Naive thymus-derived CD4-positive, alpha-beta T cell (primary cell): Measurements from ENCODE around the gene CTDSP2. TPM values are rescaled to one million over a fixed set of nuclear protein-coding genes. Genes with fewer than 3 reads are reported as not detected.
A peak's percentile ranks its signal among the peaks of the same experiment; 100 is the strongest.
"Not testable (repeated sequence)": the region's sequence is repeated elsewhere in the genome, so short reads cannot be mapped to it uniquely, and the experiment has no call there.

Experiments
- ATAC-seq: fragments of 150-1000 bp; cut with Tn5 transposase; 2 replicates; pipeline ENCODE4 v1.10.0; 2021; ENCODE audit warnings: mild to moderate bottlenecking, moderate library complexity
- CTCF ChIA-PET: fragments of 350-600 bp; sonication (Branson Sonifier 250); formaldehyde crosslinking; loops from one replicate; lab custom pipeline; 2021; ENCODE audit warnings: antibody characterized with exemption; lab: Charles Lee
- POLR2A ChIA-PET: fragments of 350-600 bp; sonication (Branson Sonifier 250); formaldehyde crosslinking; loops from one replicate; lab custom pipeline; 2021; ENCODE audit warnings: antibody characterized with exemption, inconsistent platforms; lab: Charles Lee
- DNase-seq, 9 donors: peaks; one replicate each; pipeline versions ENCODE4 v3.0.0 to v3.0.0-alpha.2; 2020 to 2022; ENCODE audit warnings: mixed read lengths in 1 of 9
- H3K27ac ChIP-seq: one replicate; pipeline ENCODE4 v1.7.0; 2013; ENCODE audit warnings: mild to moderate bottlenecking, low read depth, low read length, moderate library complexity
- H3K27me3 ChIP-seq, 2 donors: one replicate each; pipeline ENCODE4 v1.7.0; 2013; ENCODE audit warnings: low read length in 2 of 2, mild to moderate bottlenecking in 2 of 2, moderate library complexity in 2 of 2; ENCODE audit not compliant: control insufficient read depth in 2 of 2, insufficient read depth in 2 of 2
- H3K36me3 ChIP-seq, 3 experiments: 1 replicate in 2 of 3; 2 replicates in 1 of 3; pipeline ENCODE4 v1.7.0; 2013; ENCODE audit warnings: low read length in 3 of 3, mild to moderate bottlenecking in 3 of 3, moderate library complexity in 1 of 3; ENCODE audit not compliant: insufficient read depth in 3 of 3, control insufficient read depth in 2 of 3
- H3K4me1 ChIP-seq, 2 donors: one replicate each; pipeline ENCODE4 v1.7.0; 2013; ENCODE audit warnings: low read length in 2 of 2, mild to moderate bottlenecking in 2 of 2, moderate library complexity in 1 of 2; ENCODE audit not compliant: control insufficient read depth in 2 of 2, insufficient read depth in 2 of 2
- H3K4me3 ChIP-seq: 2 replicates; pipeline ENCODE4 v1.7.0; 2013; ENCODE audit warnings: mild to moderate bottlenecking, low read length
- H3K9me3 ChIP-seq, 3 experiments: 1 replicate in 2 of 3; 2 replicates in 1 of 3; pipeline ENCODE4 v1.7.0; 2013; ENCODE audit warnings: low read length in 3 of 3; ENCODE audit not compliant: control insufficient read depth in 2 of 3
- H3K27ac Mint-ChIP-seq, 9 donors: one replicate each; pipeline ENCODE4 v1.8.0; 2020 to 2022; ENCODE audit warnings: mixed read lengths in 9 of 9, mild to moderate bottlenecking in 8 of 9, moderate library complexity in 5 of 9, inconsistent platforms in 2 of 9
- H3K27me3 Mint-ChIP-seq, 5 donors: one replicate each; pipeline ENCODE4 v1.8.0; 2021 to 2022; ENCODE audit warnings: mixed read lengths in 5 of 5, mild to moderate bottlenecking in 1 of 5
- H3K36me3 Mint-ChIP-seq, 5 donors: one replicate each; pipeline ENCODE4 v1.8.0; 2020 to 2022; ENCODE audit warnings: mixed read lengths in 5 of 5, mild to moderate bottlenecking in 3 of 5, inconsistent platforms in 1 of 5
- H3K4me1 Mint-ChIP-seq, 7 donors: one replicate each; pipeline ENCODE4 v1.8.0; 2020 to 2022; ENCODE audit warnings: mixed read lengths in 7 of 7, mild to moderate bottlenecking in 3 of 7, inconsistent platforms in 1 of 7
- H3K4me3 Mint-ChIP-seq, 10 donors: one replicate each; pipeline ENCODE4 v1.8.0; 2020 to 2022; ENCODE audit warnings: mild to moderate bottlenecking in 10 of 10, mixed read lengths in 10 of 10, moderate library complexity in 6 of 10, inconsistent platforms in 2 of 10
- H3K9me3 Mint-ChIP-seq, 11 donors: one replicate each; pipeline ENCODE4 v1.8.0; 2020 to 2022; ENCODE audit warnings: mixed read lengths in 11 of 11, mild to moderate bottlenecking in 4 of 11, inconsistent platforms in 1 of 11, moderate library complexity in 1 of 11
- intact Hi-C, 2 donors: fragments of 100-400 bp; cut with micrococcal nuclease; formaldehyde crosslinking; loops; one replicate each; pipeline ENCODE4 v1.15.1; 2023
- polyA plus RNA-seq, 2 donors: library from polyadenylated mRNA; unstranded; fragments of 300-500 nt; fragmentation: Illumina TruSeq; gene quantifications; one replicate each; pipeline ENCODE4 v1.2.3, GENCODE V29; 2021
- total RNA-seq, 6 experiments: library from RNA in 5 of 6; stranded (reverse) in 5 of 6; gene quantifications; 1 replicate in 5 of 6; 2 replicates in 1 of 6; pipeline ENCODE4 v1.2.3 and lab custom pipeline; 2021 to 2026

The CTDSP2 gene
- total and polyA plus RNA-seq, 7 experiments from 2014 or later, result 86.9 to 295 (median 130) TPM

DNA sequence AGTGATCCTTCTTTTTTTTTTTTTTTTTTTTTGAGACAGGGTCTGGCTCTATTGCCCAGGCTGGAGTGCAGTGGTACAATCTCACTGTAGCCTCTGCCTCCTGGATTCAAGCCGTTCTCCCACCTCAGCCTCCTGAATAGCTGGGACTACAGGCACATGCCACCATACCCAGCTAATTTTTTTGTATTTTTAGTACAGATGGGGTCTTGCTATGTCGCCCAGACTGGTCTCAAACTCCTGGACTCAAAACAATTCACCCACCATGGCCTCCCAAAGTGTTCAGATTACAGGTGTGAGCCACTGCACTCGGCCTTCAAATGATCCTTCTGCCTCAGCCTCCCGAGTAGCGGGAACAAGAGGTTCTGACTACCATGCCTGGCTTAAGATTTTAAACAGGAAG, 14.4 kb upstream of the CTDSP2 start:
- H3K36me3 ChIP-seq, H3K27ac Mint-ChIP-seq, H3K9me3 Mint-ChIP-seq, H3K27me3 ChIP-seq, H3K4me3 ChIP-seq, H3K4me1 ChIP-seq, intact Hi-C loops, ATAC-seq, DNase-seq, H3K9me3 ChIP-seq, H3K4me3 Mint-ChIP-seq, H3K4me1 Mint-ChIP-seq, H3K36me3 Mint-ChIP-seq, H3K27ac ChIP-seq: not testable (repeated sequence)
- ChIA-PET POLR2A (interaction anchor here (0.7 to 1.5 kb wide), 2 partner anchors 18 to 30 kb away, joined by 3 to 5 read pairs; no protein-coding TSS in a partner anchor), CTCF (interaction anchor here (2.0 kb wide), 1 partner anchor 34 kb away, joined by 9 read pairs; no protein-coding TSS in a partner anchor)
- H3K27me3 Mint-ChIP-seq, result peaks cover 6 to 51% (median 19%) of the 10 kb centered on the region in 5 donors

DNA sequence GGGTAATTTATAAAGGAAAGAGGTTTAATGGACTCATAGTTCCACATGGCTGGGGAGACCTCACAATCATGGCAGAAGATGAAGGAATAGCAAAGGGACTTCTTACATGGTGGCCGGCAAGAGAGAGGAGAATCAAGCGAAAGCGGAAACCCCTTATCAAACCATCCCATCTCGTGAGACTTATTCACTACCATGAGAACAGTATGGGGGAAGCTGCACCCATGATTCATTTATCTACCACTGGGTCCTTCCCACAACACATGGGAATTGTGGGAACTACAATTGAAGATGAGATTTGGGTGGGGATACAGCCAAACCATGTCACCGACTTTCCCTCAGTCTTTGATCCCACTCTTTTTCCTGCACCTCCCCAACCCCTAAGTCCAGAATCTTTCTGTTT, 12.6 kb upstream of the CTDSP2 start:
- no peaks in the 10 kb centered on the region for H3K36me3 ChIP-seq
- DNase-seq (no peak), ATAC-seq (no peak)
- peaks cover 0 to 5% (median 0%) of the 10 kb centered on the region in 3 experiments for H3K9me3 ChIP-seq
- Mint-ChIP-seq H3K27ac (no peak overlapping the region), H3K27me3 (peaks cover 3 to 55% (median 15%) of the 10 kb centered on the region in 5 donors), H3K4me3 (no peak overlapping the region), H3K4me1 (peaks cover 0 to 2% (median 0%) of the 10 kb centered on the region in 7 donors), H3K9me3 (peaks cover 0 to 7% (median 0%) of the 10 kb centered on the region in 11 donors), H3K36me3 (peaks cover 0 to 7% (median 0%) of the 10 kb centered on the region in 5 donors)
- intact Hi-C loops, result no loop called here
- H3K4me1 ChIP-seq, result no peaks in the 10 kb centered on the region
- H3K27me3 ChIP-seq, result no peaks in the 10 kb centered on the region
- no peak overlapping the region for H3K4me3 ChIP-seq
- ChIA-PET POLR2A (no interaction called here), CTCF (no interaction called here)
- no peak overlapping the region for H3K27ac ChIP-seq

DNA sequence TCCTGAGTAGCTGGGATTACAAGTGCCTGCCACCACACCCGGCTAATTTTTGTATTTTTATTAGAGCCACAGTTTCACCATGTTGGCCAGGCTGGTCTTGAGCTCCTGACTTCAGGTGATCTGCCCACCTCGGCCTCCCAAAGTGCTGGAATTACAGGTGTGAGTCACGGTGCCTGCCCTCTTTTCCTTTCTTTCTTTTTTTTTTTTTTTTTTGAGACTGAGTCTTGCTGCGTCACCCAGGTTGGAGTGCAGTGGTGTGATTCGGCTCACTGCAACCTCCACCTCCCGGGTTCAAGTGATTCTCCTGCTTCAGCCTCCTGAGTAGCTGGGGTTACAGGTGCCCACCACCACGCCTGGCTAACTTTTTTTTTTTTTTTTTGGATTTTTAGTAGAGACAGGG, 11.6 kb upstream of the CTDSP2 start:
- DNase-seq, H3K27ac Mint-ChIP-seq, POLR2A ChIA-PET, intact Hi-C loops, H3K36me3 Mint-ChIP-seq, H3K27ac ChIP-seq, H3K4me3 ChIP-seq, H3K4me3 Mint-ChIP-seq, H3K4me1 ChIP-seq, ATAC-seq, H3K9me3 ChIP-seq, H3K9me3 Mint-ChIP-seq, H3K36me3 ChIP-seq, H3K27me3 ChIP-seq, H3K4me1 Mint-ChIP-seq: not testable (repeated sequence)
- CTCF ChIA-PET, result interaction anchor here (1.6 kb wide), 1 partner anchor 16 kb away, joined by 3 read pairs; no protein-coding TSS in a partner anchor
- H3K27me3 Mint-ChIP-seq, result peaks cover 3 to 58% (median 15%) of the 10 kb centered on the region in 5 donors

DNA sequence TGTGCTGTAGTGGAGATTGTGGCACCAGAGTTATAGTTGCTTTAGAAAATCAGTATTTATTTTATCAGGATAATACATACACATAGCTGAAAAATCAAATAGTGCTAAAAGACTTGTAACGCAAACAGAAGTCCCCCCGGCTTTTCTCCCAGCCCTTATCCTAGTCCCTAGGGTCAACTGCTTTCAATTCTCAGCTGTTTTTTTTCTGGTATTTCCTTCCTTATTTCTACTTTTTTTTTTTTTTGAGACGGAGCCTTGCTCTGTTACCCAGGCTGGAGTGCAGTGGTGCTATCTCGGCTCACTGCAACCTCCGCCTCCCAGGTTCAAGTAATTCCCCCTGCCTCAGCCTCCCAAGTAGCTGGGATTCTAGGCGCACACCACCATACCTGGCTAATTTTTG, 8.4 kb upstream of the CTDSP2 start:
- Histone ChIP-seq H3K4me1 (peaks cover 0 to 8% of the 10 kb centered on the region in 2 donors), H3K9me3 (peaks cover 0 to 5% (median 0%) of the 10 kb centered on the region in 3 experiments), H3K36me3 (no peaks in the 10 kb centered on the region), H3K27me3 (no peaks in the 10 kb centered on the region), H3K4me3 (no peak overlapping the region), H3K27ac (no peak overlapping the region)
- H3K9me3 Mint-ChIP-seq, result peaks cover 0 to 7% (median 0%) of the 10 kb centered on the region in 11 donors
- intact Hi-C loops, result no loop called here
- POLR2A ChIA-PET, result interaction anchor here (0.6 kb wide), 1 partner anchor 10 kb away, joined by 4 read pairs; no protein-coding TSS in a partner anchor
- peaks cover 0 to 7% (median 0%) of the 10 kb centered on the region in 5 donors for H3K36me3 Mint-ChIP-seq
- ATAC-seq, result no peak
- no peak overlapping the region for H3K4me3 Mint-ChIP-seq
- H3K27me3 Mint-ChIP-seq, result peaks cover 3 to 73% (median 22%) of the 10 kb centered on the region in 5 donors
- peaks cover 11 to 20% (median 16%) of the 10 kb centered on the region in 7 donors for H3K4me1 Mint-ChIP-seq
- DNase-seq, result no peak
- CTCF ChIA-PET, result interaction anchor here (1.2 kb wide), 1 partner anchor 50 kb away, joined by 3 read pairs; no protein-coding TSS in a partner anchor
- H3K27ac Mint-ChIP-seq, result no peak overlapping the region

DNA sequence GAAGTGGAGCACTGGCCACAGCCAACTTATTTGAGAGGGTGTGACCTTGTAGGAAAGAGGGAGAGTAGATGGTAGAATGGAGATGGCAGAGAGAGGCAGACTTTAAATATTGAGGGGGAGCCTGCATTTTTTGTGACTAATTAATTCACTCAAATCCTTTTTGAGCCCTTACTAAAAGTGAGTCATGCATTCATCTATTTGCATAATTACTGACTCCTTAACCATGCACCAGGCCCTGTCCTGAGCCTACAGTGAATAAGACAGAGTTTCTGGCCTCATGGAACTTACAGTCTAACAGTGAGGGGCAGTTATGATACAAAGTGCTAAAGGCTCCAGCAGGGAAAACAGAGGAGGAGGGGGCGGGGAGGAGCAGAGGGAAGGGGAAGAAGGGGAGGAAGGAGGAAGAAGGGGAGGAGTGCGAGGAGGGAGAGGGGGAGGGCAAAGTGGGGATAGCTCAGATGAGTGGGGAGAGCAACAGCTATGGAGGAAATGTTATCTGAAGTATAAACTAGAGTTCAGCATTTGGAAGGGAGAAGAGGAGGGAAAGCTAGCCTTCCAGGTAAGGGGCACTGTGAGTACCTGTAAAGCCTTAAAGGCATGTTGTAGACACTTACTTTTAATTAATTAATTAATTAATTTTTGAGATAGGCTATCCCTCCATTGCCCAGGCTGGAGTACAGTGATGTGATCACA, 7.5 kb upstream of the CTDSP2 start:
- H3K4me1 Mint-ChIP-seq, result peaks cover 11 to 21% (median 18%) of the 10 kb centered on the region in 7 donors
- intact Hi-C loops, result no loop called here
- Histone ChIP-seq H3K27me3 (no peaks in the 10 kb centered on the region), H3K4me3 (no peak overlapping the region), H3K36me3 (no peaks in the 10 kb centered on the region), H3K9me3 (peaks cover 0 to 5% (median 0%) of the 10 kb centered on the region in 3 experiments), H3K27ac (no peak overlapping the region), H3K4me1 (peaks cover 0 to 8% of the 10 kb centered on the region in 2 donors)
- ChIA-PET POLR2A (no interaction called here), CTCF (interaction anchor here (1.2 to 1.7 kb wide), 2 partner anchors 42 to 51 kb away, joined by 3 read pairs; no protein-coding TSS in a partner anchor)
- H3K27ac Mint-ChIP-seq, result peak overlapping the region in 1 of 9 donors; percentile 8
- H3K36me3 Mint-ChIP-seq, result peaks cover 0 to 7% (median 0%) of the 10 kb centered on the region in 5 donors
- peaks cover 0 to 79% (median 16%) of the 10 kb centered on the region in 5 donors for H3K27me3 Mint-ChIP-seq
- DNase-seq (no peak), ATAC-seq (no peak)
- peak overlapping the region in 1 of 10 donors; percentile 63 for H3K4me3 Mint-ChIP-seq
- H3K9me3 Mint-ChIP-seq, result peaks cover 0 to 7% (median 0%) of the 10 kb centered on the region in 11 donors

DNA sequence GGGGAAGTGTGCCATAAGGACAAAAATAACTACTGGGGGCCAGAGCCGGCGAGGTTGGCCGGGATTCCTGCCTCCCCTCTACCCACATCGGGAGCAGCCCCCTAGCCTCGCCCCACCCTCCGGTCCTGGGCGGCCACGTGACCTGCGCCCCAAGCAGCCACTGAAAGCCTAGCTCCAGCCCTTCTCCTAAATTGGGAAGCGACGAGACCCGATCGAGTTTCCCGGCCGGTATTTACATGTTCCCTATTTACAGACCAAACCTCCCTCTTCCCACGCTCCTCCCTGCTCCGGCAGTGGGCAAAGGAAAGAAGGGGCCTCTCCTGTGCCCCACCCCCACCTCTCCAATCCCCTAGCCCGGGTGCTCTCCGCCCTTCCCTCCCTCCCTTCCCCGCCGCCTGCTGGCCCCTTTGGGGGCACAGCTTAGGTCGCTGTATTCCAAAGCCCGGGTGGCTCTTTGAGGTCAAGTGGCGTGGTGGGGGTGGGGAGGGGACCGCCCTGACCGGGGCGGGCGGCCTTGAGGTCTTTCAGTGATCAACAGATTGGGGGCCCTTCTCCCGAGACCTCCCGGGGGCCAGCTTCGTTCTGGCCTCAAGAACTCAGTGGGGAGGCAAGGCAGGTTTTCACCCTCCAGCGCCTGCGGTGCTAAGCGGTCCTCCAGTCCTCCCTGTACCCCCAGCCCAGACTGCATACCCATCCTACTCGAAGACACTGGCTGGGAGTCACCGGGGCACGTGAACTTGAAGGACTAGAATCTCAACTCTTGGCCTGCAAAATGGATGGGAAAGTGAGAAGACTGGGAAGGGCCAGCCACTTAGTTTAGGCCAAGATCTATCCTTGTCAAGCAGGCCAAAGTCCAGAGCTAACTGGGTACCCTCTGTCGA, 6.3 kb upstream of the CTDSP2 start:
- no peak overlapping the region for H3K27ac ChIP-seq
- intact Hi-C loops, result no loop called here
- H3K27me3 ChIP-seq, result no peaks in the 10 kb centered on the region
- peaks cover 0 to 7% (median 0%) of the 10 kb centered on the region in 11 donors for H3K9me3 Mint-ChIP-seq
- ChIA-PET POLR2A (no interaction called here), CTCF (interaction anchor here (0.7 to 1.7 kb wide), 2 partner anchors 16 to 43 kb away, joined by 3 read pairs; no protein-coding TSS in a partner anchor)
- H3K27me3 Mint-ChIP-seq, result peaks cover 0 to 83% (median 16%) of the 10 kb centered on the region in 5 donors
- peaks cover 0 to 7% (median 0%) of the 10 kb centered on the region in 5 donors for H3K36me3 Mint-ChIP-seq
- H3K4me1 ChIP-seq, result peaks cover 0 to 8% of the 10 kb centered on the region in 2 donors
- H3K9me3 ChIP-seq, result peaks cover 0 to 5% (median 0%) of the 10 kb centered on the region in 3 experiments
- H3K36me3 ChIP-seq, result no peaks in the 10 kb centered on the region
- no peak overlapping the region for H3K27ac Mint-ChIP-seq
- DNase-seq (no peak), ATAC-seq (peak; percentile 5)
- peaks cover 20 to 30% (median 25%) of the 10 kb centered on the region in 7 donors for H3K4me1 Mint-ChIP-seq
- H3K4me3 Mint-ChIP-seq, result peak overlapping the region in 6 of 10 donors; percentile 42 to 70 (median 49)
- H3K4me3 ChIP-seq, result no peak overlapping the region
